Renal cortex interstitium (tissue), 11 donors: ENCODE results near the gene HTD2. TPM values are rescaled to one million over a fixed set of nuclear protein-coding genes. Genes with fewer than 3 reads are reported as not detected.
A peak's percentile ranks its signal among the peaks of the same experiment; 100 is the strongest.
"Not testable (repeated sequence)": the region's sequence is repeated elsewhere in the genome, so short reads cannot be mapped to it uniquely, and the experiment has no call there.

ENCODE experiments used
- DNase-seq, 11 donors: peaks; one replicate each; pipeline ENCODE4 v3.0.0-alpha.2; 2013; ENCODE audit warnings: low read depth in 9 of 11, low spot score in 4 of 11; ENCODE audit errors: extremely low read depth in 1 of 11
- polyA plus RNA-seq, 3 donors: library from polyadenylated mRNA; unstranded; fragments of 120-200 nt; gene quantifications; one replicate each; pipeline ENCODE4 v1.2.1, GENCODE V29; 2013; ENCODE audit not compliant: insufficient read length in 3 of 3

The HTD2 gene
- polyA plus RNA-seq, 3 donors = 14.4 to 16.6 (median 14.8) TPM

- DNase-seq = no peak
These were observed 18.1 kb upstream of the HTD2 start for GRCh38 chr3:58288011-58288728.

GRCh38 chr3:58288964-58289613 is 17.2 kb upstream of the HTD2 start:
- DNase-seq = not testable (repeated sequence)

- not testable (repeated sequence) for DNase-seq
These were observed 15.9 kb upstream of the HTD2 start for GRCh38 chr3:58290446-58290845.

GRCh38 chr3:58291671-58292338 is 14.5 kb upstream of the HTD2 start:
- DNase-seq = no peak

- no peak for DNase-seq
These were observed 13.5 kb upstream of the HTD2 start for GRCh38 chr3:58292866-58293265.

GRCh38 chr3:58293516-58293915 is 12.8 kb upstream of the HTD2 start:
- DNase-seq = no peak

GRCh38 chr3:58296269-58296668 is 10.1 kb upstream of the HTD2 start:
- DNase-seq = no peak

GRCh38 chr3:58296843-58297242 is 9.5 kb upstream of the HTD2 start:
- no peak for DNase-seq

GRCh38 chr3:58298190-58298589 is 8.1 kb upstream of the HTD2 start:
- no peak for DNase-seq

GRCh38 chr3:58299075-58299474 is 7.2 kb upstream of the HTD2 start:
- DNase-seq = no peak

- DNase-seq = peak in 2 of 11 donors; percentile 32 to 39
These were observed 6.3 kb upstream of the HTD2 start for GRCh38 chr3:58299839-58300516.

- DNase-seq = peak in 2 of 11 donors; percentile 28 to 58
These were observed 1.4 kb downstream of the HTD2 start for GRCh38 chr3:58307639-58308215.

- DNase-seq = no peak
These were observed 2.4 kb downstream of the HTD2 start for GRCh38 chr3:58308728-58309127.

- DNase-seq = no peak
These were observed 11.5 kb downstream of the HTD2 start for GRCh38 chr3:58317811-58318210.

GRCh38 chr3:58321791-58322190 is 15.5 kb downstream of the HTD2 start:
- DNase-seq = no peak

- DNase-seq = no peak
These were observed 16.5 kb downstream of the HTD2 start for GRCh38 chr3:58322793-58323192.

- DNase-seq = no peak
These were observed 17.4 kb downstream of the HTD2 start for GRCh38 chr3:58323529-58324390.
